Neural cell (in vitro differentiated cells): ENCODE results near the gene CACNA1H. TPM values are rescaled to one million over a fixed set of nuclear protein-coding genes. Genes with fewer than 3 reads are reported as not detected.

ENCODE experiments used
- H2AFZ ChIP-seq: fragments of 200-600, 300-800 bp; sonication (generic), shearing (Covaris generic); 2 replicates; pipeline ENCODE4 v1.6.0; 2014; ENCODE audit warnings: low read depth, mild to moderate bottlenecking, antibody characterized with exemption, low read length, moderate library complexity
- H3F3A ChIP-seq: fragments of 200-600 bp; shearing (Covaris generic); 2 replicates; pipeline ENCODE4 v1.6.1; 2016; ENCODE audit warnings: mild to moderate bottlenecking, moderate library complexity, mixed read lengths, antibody characterized with exemption, low read length; ENCODE audit not compliant: insufficient read depth, poor library complexity, severe bottlenecking
- H3K27ac ChIP-seq: fragments of 200-600, 300-800 bp; sonication (generic), shearing (Covaris generic); 2 replicates; pipeline ENCODE4 v1.5.1; 2014; ENCODE audit warnings: mild to moderate bottlenecking, low read length, moderate library complexity
- H3K27me3 ChIP-seq: fragments of 300-800, 200-600 bp; sonication (generic), shearing (Covaris generic); 2 replicates; pipeline ENCODE4 v1.6.0; 2014; ENCODE audit warnings: mild to moderate bottlenecking, low read depth, low read length, moderate library complexity; ENCODE audit not compliant: insufficient read depth
- H3K36me3 ChIP-seq: fragments of 300-800, 200-600 bp; sonication (generic), shearing (Covaris generic); 2 replicates; pipeline ENCODE4 v1.5.1; 2014; ENCODE audit warnings: mild to moderate bottlenecking, antibody characterized with exemption, low read length, moderate library complexity; ENCODE audit not compliant: insufficient read depth
- H3K4me2 ChIP-seq: fragments of 300-800, 200-600 bp; sonication (generic), shearing (Covaris generic); 2 replicates; pipeline ENCODE4 v1.6.0; 2014; ENCODE audit warnings: mild to moderate bottlenecking, low read length
- H3K4me3 ChIP-seq: fragments of 300-800, 200-600 bp; sonication (generic), shearing (Covaris generic); 2 replicates; pipeline ENCODE4 v1.5.1; 2014; ENCODE audit warnings: mild to moderate bottlenecking, low read length, moderate library complexity
- H3K79me2 ChIP-seq: fragments of 200-600 bp; shearing (Covaris generic); replicated peaks from 2 replicates; pipeline ENCODE4 v1.6.0; 2014; ENCODE audit warnings: mild to moderate bottlenecking, low read length, moderate library complexity; ENCODE audit not compliant: insufficient read depth
- H3K9ac ChIP-seq: fragments of 300-800, 200-600 bp; sonication (generic), shearing (Covaris generic); 2 replicates; pipeline ENCODE4 v1.6.1; 2016; ENCODE audit warnings: mild to moderate bottlenecking, low read length, mixed read lengths
- H3K9me2 ChIP-seq: fragments of 200-600 bp; shearing (Covaris generic); 2 replicates; pipeline ENCODE4 v1.6.1; 2016; ENCODE audit warnings: mild to moderate bottlenecking, low read length, mixed read lengths; ENCODE audit not compliant: insufficient read depth
- H3K9me3 ChIP-seq: fragments of 200-600, 300-800 bp; sonication (generic), shearing (Covaris generic); 2 replicates; pipeline ENCODE4 v1.6.1; 2016; ENCODE audit warnings: mild to moderate bottlenecking, mixed run types, low read length, moderate library complexity, mixed read lengths
- H4K20me1 ChIP-seq: fragments of 200-600 bp; shearing (Covaris generic); 2 replicates; pipeline ENCODE4 v1.6.1; 2016; ENCODE audit warnings: mild to moderate bottlenecking, mixed run types; ENCODE audit not compliant: insufficient read depth
- CTCF ChIP-seq: fragments of 450-650 bp; IDR thresholded peaks from 2 replicates; pipeline ENCODE4 v1.5.1; 2014; ENCODE audit warnings: antibody characterized with exemption, mild to moderate bottlenecking, moderate library complexity; ENCODE audit not compliant: poor library complexity, severe bottlenecking
- EP300 ChIP-seq: fragments of 450-650 bp; conservative IDR thresholded peaks from 2 replicates; pipeline ENCODE4 v1.6.1; 2014; ENCODE audit warnings: antibody characterized with exemption, mild to moderate bottlenecking, moderate library complexity; ENCODE audit not compliant: poor library complexity, severe bottlenecking
- EZH2 ChIP-seq: fragments of 200-600, 300-800 bp; shearing (Covaris generic), sonication (generic); IDR thresholded peaks from 2 replicates; pipeline ENCODE4 v1.6.1; 2014; ENCODE audit warnings: antibody characterized with exemption, low read length, borderline replicate concordance, mild to moderate bottlenecking; ENCODE audit not compliant: insufficient read depth, poor library complexity, severe bottlenecking
- MXI1 ChIP-seq: fragments of 450-650 bp; conservative IDR thresholded peaks from 2 replicates; pipeline ENCODE4 v1.6.1; 2014; ENCODE audit warnings: antibody characterized with exemption, mild to moderate bottlenecking; ENCODE audit not compliant: poor library complexity, severe bottlenecking
- POLR2AphosphoS5 ChIP-seq: IDR thresholded peaks from 2 replicates; pipeline ENCODE4 v1.6.1; 2012
- RAD21 ChIP-seq: fragments of 450-650 bp; conservative IDR thresholded peaks from 2 replicates; pipeline ENCODE4 v1.6.1; 2014; ENCODE audit warnings: antibody characterized with exemption, mild to moderate bottlenecking, moderate library complexity
- REST ChIP-seq: IDR thresholded peaks from 2 replicates; pipeline ENCODE4 v1.6.1; 2012; ENCODE audit warnings: borderline replicate concordance
- SMC3 ChIP-seq: fragments of 450-650 bp; conservative IDR thresholded peaks from 2 replicates; pipeline ENCODE4 v1.6.1; 2014; ENCODE audit warnings: antibody characterized with exemption, mild to moderate bottlenecking, moderate library complexity; ENCODE audit not compliant: poor library complexity
- TAF1 ChIP-seq: IDR thresholded peaks from 2 replicates; pipeline ENCODE4 v1.6.1; 2012; ENCODE audit warnings: low read depth
- polyA plus RNA-seq: library from polyadenylated mRNA; depleted of rRNA; stranded (reverse); fragments of >200 nt; gene quantifications from 2 replicates; pipeline ENCODE4 v1.2.3, GENCODE V29; 2014

The CACNA1H gene
- polyA plus RNA-seq, 1 donor from 2014 or later: 27.7 TPM

GRCh38 chr16:1202274-1202673, 49.4 kb downstream of the CACNA1H start:
- Histone ChIP-seq H3K27ac (no peak overlapping the region), H3K79me2 (no peaks in the 10 kb centered on the region), H3K9ac (no peak overlapping the region), H3K4me3 (no peak overlapping the region), H3K9me3 (no peaks in the 10 kb centered on the region), H3K36me3 (no peaks in the 10 kb centered on the region), H3K27me3 (no peaks in the 10 kb centered on the region), H2AFZ (no peak overlapping the region), H3K4me2 (no peak overlapping the region), H4K20me1 (no peaks in the 10 kb centered on the region), H3K9me2 (no peaks in the 10 kb centered on the region), H3F3A (no peaks in the 10 kb centered on the region)
- TF ChIP-seq EZH2: no peak
- TF ChIP-seq RAD21: no peak
- TF ChIP-seq POLR2AphosphoS5: no peak

GRCh38 chr16:1204933-1205332, 52.0 kb downstream of the CACNA1H start:
- TF ChIP-seq TAF1 (no peak), SMC3 (no peak), EZH2 (no peak), EP300 (no peak), REST (no peak), MXI1 (no peak), RAD21 (no peak), POLR2AphosphoS5 (no peak), CTCF (no peak)
- H3K79me2 ChIP-seq: no peaks in the 10 kb centered on the region
- no peak overlapping the region for H2AFZ ChIP-seq
- no peaks in the 10 kb centered on the region for H3K27me3 ChIP-seq
- no peaks in the 10 kb centered on the region for H4K20me1 ChIP-seq
- no peak overlapping the region for H3K27ac ChIP-seq
- no peaks in the 10 kb centered on the region for H3F3A ChIP-seq
- no peaks in the 10 kb centered on the region for H3K9me2 ChIP-seq
- no peak overlapping the region for H3K4me3 ChIP-seq
- no peak overlapping the region for H3K4me2 ChIP-seq
- H3K9me3 ChIP-seq: no peaks in the 10 kb centered on the region
- no peak overlapping the region for H3K9ac ChIP-seq
- H3K36me3 ChIP-seq: no peaks in the 10 kb centered on the region

DNA sequence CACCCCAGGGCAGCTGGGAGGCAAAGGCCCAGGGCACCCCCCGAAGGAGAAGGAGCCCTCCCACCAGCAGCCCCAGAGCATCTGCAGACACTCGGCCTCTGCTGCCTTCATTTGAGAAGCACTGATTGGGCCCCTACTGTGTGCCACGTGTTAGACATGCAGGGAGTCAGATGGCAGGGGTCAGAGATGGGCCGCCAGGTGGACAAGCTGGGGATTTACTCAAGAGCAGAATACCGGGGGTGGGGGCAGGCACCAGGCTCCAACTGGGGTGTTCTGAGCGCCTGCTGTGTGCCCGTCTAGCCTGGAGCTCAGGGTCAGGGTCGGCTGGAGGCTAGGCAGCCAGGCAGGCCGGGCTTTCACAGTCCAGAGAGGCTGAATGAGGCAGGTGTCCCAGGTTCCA, 53.4 kb downstream of the CACNA1H start:
- no peaks in the 10 kb centered on the region for H3K36me3 ChIP-seq
- no peak for TF ChIP-seq REST
- no peak for TF ChIP-seq POLR2AphosphoS5
- TF ChIP-seq TAF1: no peak
- no peak for TF ChIP-seq CTCF
- TF ChIP-seq SMC3: no peak
- no peak for TF ChIP-seq EP300
- no peak for TF ChIP-seq RAD21
- TF ChIP-seq EZH2: no peak
- no peak for TF ChIP-seq MXI1
- no peak overlapping the region for H3K9ac ChIP-seq
- no peaks in the 10 kb centered on the region for H4K20me1 ChIP-seq
- no peaks in the 10 kb centered on the region for H3K9me2 ChIP-seq
- H3K9me3 ChIP-seq: no peaks in the 10 kb centered on the region
- no peak overlapping the region for H3K4me2 ChIP-seq
- no peaks in the 10 kb centered on the region for H3K79me2 ChIP-seq
- H3F3A ChIP-seq: no peaks in the 10 kb centered on the region
- no peaks in the 10 kb centered on the region for H3K27me3 ChIP-seq
- no peak overlapping the region for H3K27ac ChIP-seq
- H3K4me3 ChIP-seq: no peak overlapping the region
- no peak overlapping the region for H2AFZ ChIP-seq
